ENCODE measurements around the gene RGS9. TPM values are rescaled to one million over a fixed set of nuclear protein-coding genes. Genes with fewer than 3 reads are reported as not detected.
"Not testable (repeated sequence)": the region's sequence is repeated elsewhere in the genome, so short reads cannot be mapped to it uniquely, and the experiment has no call there.

RGS9 gene
- total and polyA plus RNA-seq, 10 of the 15 experiments (the other 5 are each of a cell fraction or from before 2014, with no cell fraction given), result 1.1 to 10.6 (median 5.6) TPM

GRCh38 chr17:65116515-65116914, 20.7 kb upstream of the RGS9 start:
- ATAC-seq; H3K4me2 ChIP-seq (ENCODE audit: control insufficient read depth, insufficient read depth); H4K20me1 ChIP-seq (ENCODE audit: control insufficient read depth, insufficient read depth); H3K4me3 ChIP-seq; RAD21 ChIA-PET (ENCODE audit: unreplicated experiment); in situ Hi-C loops (cut with MboI); H3K4me1 ChIP-seq (ENCODE audit: control insufficient read depth, insufficient read depth, low read length); H2AFZ ChIP-seq (ENCODE audit: control insufficient read depth, low read depth, low read length); H3K9ac ChIP-seq (ENCODE audit: control insufficient read depth, insufficient read depth, low read length); H3K79me2 ChIP-seq (ENCODE audit: control insufficient read depth, insufficient read depth, low read length); intact Hi-C loops (cut with micrococcal nuclease; ENCODE audit: unreplicated experiment); H3K36me3 ChIP-seq (ENCODE audit: control insufficient read depth in 2 of 2, insufficient read depth in 2 of 2, low read length in 1 of 2); POLR2A ChIA-PET; H3K9me3 ChIP-seq (replicated peaks; ENCODE audit: control insufficient read depth, insufficient read depth, low read length); FAIRE-seq; BruUV-seq (replicated peaks); H3K27ac ChIP-seq (ENCODE audit: control insufficient read depth, insufficient read depth); DNase-seq (ENCODE audit: low read depth, low spot score); H3K27me3 ChIP-seq (replicated peaks in 1 of 2; ENCODE audit: control insufficient read depth in 2 of 2, insufficient read depth in 2 of 2, low read length in 1 of 2): not testable (repeated sequence)
- ChIA-PET SMC1A (ENCODE audit: uncharacterized antibody, unreplicated experiment) (interaction anchor here (1.2 kb wide), 1 partner anchor 10 kb away, joined by 6 read pairs; no protein-coding TSS in a partner anchor), CTCF (interaction anchor here (0.6 kb wide), 1 partner anchor 16 kb away, joined by 3 read pairs; no protein-coding TSS in a partner anchor)
- WGBS (ENCODE audit: insufficient coverage, insufficient replicate concordance, low lambda C conversion rate, missing lambda C conversion rate), result 21% methylated on average over 5 of the region's 5 CpGs

GRCh38 chr17:65117384-65118035, 19.7 kb upstream of the RGS9 start:
- ATAC-seq, result no peak
- no peaks in the 10 kb centered on the region for H4K20me1 ChIP-seq (ENCODE audit: control insufficient read depth, insufficient read depth)
- H3K4me2 ChIP-seq (ENCODE audit: control insufficient read depth, insufficient read depth), result no peak overlapping the region
- CTCF ChIA-PET, result interaction anchor here (0.6 kb wide), 1 partner anchor 17 kb away, joined by 3 read pairs; no protein-coding TSS in a partner anchor
- 60% methylated on average over 4 of the region's 4 CpGs for WGBS (ENCODE audit: insufficient coverage, insufficient replicate concordance, low lambda C conversion rate, missing lambda C conversion rate)
- peaks cover 10% of the 10 kb centered on the region for H3K4me1 ChIP-seq (ENCODE audit: control insufficient read depth, insufficient read depth, low read length)
- BruUV-seq (replicated peaks), result no TSS peak
- H3K9me3 ChIP-seq (replicated peaks; ENCODE audit: control insufficient read depth, insufficient read depth, low read length), result no peaks in the 10 kb centered on the region; the same call in 2 of the 3 replicates
- no peaks in the 10 kb centered on the region for H3K79me2 ChIP-seq (ENCODE audit: control insufficient read depth, insufficient read depth, low read length)
- H3K4me3 ChIP-seq, result no peak overlapping the region
- no peak overlapping the region for H2AFZ ChIP-seq (ENCODE audit: control insufficient read depth, low read depth, low read length)
- no peaks in the 10 kb centered on the region for H3K36me3 ChIP-seq (ENCODE audit: control insufficient read depth in 2 of 2, insufficient read depth in 2 of 2, low read length in 1 of 2)
- H3K9ac ChIP-seq (ENCODE audit: control insufficient read depth, insufficient read depth, low read length), result no peak overlapping the region
- H3K27me3 ChIP-seq (replicated peaks in 1 of 2; ENCODE audit: control insufficient read depth in 2 of 2, insufficient read depth in 2 of 2, low read length in 1 of 2), result no peaks in the 10 kb centered on the region
- in situ Hi-C loops (cut with MboI) (no loop called here), intact Hi-C loops (cut with micrococcal nuclease; ENCODE audit: unreplicated experiment) (no loop called here)
- SMC1A ChIA-PET (ENCODE audit: uncharacterized antibody, unreplicated experiment), result interaction anchor here (1.2 kb wide), 1 partner anchor 11 kb away, joined by 6 read pairs; no protein-coding TSS in a partner anchor
- H3K27ac ChIP-seq (ENCODE audit: control insufficient read depth, insufficient read depth), result no peak overlapping the region
- RAD21 ChIA-PET (ENCODE audit: unreplicated experiment), result no interaction called here
- no peak for DNase-seq (ENCODE audit: low read depth, low spot score)
- POLR2A ChIA-PET, result no interaction called here
- FAIRE-seq, result no peak
- TF ChIP-seq KLF5 (IDR thresholded peaks at IDR 0.05; ENCODE audit: partially characterized antibody) (no peak), FOXM1 (IDR thresholded peaks at IDR 0.05; ENCODE audit: low read depth, low read length) (no peak), RB1 (IDR thresholded peaks at IDR 0.05; ENCODE audit: borderline replicate concordance) (no peak), SUZ12 (IDR thresholded peaks at IDR 0.05; ENCODE audit: unreplicated experiment) (no peak)

All from GM12878 (cell line).